ENCODE data around the gene GDPD5. TPM values are rescaled to one million over a fixed set of nuclear protein-coding genes. Genes with fewer than 3 reads are reported as not detected.

Gene GDPD5
- total and polyA plus RNA-seq, 10 of the 15 experiments (the other 5 are each of a cell fraction or from before 2014, with no cell fraction given): 0.10 to 30.0 (median 6.7) TPM

DNA sequence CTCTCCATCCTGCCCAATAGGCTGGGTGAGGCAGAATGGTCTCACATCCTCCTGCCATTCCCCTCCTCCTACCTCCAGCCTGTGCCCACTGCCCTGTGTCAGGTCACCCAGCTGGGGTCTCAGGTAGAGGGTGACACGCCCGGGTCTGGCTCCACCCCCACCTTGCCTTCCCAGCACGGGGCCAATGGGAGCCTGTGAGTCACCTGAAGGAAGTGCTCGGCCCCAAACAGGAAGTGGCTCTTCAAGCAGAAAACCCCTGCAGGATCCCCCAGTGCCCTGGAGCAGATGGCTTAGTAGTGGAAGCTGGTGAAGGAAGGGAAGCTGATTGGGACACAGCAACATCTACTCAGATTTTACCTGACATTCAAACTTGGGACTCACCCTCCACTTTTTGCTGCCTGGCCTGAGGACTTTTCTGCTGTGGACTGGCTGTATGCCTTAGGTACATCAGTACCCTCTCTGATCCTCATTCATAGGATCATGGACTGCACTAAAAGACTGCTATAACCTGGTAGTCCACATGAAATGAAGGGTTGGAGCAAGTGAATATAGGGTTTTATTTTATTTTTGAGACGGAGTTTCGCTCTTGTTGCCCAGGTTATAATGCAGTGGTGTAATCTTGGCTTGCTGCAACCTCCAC lies 33.4 kb downstream of the GDPD5 start (continued):
- TF ChIP-seq, protein P1, sequence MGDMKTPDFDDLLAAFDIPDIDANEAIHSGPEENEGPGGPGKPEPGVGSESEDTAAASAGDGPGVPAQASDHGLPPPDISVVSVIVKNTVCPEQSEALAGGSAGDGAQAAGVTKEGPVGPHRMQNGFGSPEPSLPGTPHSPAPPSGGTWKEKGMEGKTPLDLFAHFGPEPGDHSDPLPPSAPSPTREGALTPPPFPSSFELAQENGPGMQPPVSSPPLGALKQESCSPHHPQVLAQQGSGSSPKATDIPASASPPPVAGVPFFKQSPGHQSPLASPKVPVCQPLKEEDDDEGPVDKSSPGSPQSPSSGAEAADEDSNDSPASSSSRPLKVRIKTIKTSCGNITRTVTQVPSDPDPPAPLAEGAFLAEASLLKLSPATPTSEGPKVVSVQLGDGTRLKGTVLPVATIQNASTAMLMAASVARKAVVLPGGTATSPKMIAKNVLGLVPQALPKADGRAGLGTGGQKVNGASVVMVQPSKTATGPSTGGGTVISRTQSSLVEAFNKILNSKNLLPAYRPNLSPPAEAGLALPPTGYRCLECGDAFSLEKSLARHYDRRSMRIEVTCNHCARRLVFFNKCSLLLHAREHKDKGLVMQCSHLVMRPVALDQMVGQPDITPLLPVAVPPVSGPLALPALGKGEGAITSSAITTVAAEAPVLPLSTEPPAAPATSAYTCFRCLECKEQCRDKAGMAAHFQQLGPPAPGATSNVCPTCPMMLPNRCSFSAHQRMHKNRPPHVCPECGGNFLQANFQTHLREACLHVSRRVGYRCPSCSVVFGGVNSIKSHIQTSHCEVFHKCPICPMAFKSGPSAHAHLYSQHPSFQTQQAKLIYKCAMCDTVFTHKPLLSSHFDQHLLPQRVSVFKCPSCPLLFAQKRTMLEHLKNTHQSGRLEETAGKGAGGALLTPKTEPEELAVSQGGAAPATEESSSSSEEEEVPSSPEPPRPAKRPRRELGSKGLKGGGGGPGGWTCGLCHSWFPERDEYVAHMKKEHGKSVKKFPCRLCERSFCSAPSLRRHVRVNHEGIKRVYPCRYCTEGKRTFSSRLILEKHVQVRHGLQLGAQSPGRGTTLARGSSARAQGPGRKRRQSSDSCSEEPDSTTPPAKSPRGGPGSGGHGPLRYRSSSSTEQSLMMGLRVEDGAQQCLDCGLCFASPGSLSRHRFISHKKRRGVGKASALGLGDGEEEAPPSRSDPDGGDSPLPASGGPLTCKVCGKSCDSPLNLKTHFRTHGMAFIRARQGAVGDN (IDR thresholded peaks at IDR 0.05): peak; percentile 67
- no peak for TF ChIP-seq NR2F1 (conservative IDR thresholded peaks at IDR 0.05)
- TF ChIP-seq MTA3 (IDR thresholded peaks at IDR 0.05; ENCODE audit: borderline replicate concordance, low read length): no peak
- no peak for TF ChIP-seq SUPT20H (IDR thresholded peaks at IDR 0.05; ENCODE audit: borderline replicate concordance, control insufficient read depth, low read depth, low read length)
- TF ChIP-seq SPI1 (IDR thresholded peaks at IDR 0.05; ENCODE audit: borderline replicate concordance, insufficient read depth, low read depth, low read length): peak; percentile 84
- peak; percentile 23; the same call in 1 of the 2 replicates for TF ChIP-seq POLR2A (IDR thresholded peaks at IDR 0.05; ENCODE audit: low read depth, low read length)
- TF ChIP-seq, protein P2, sequence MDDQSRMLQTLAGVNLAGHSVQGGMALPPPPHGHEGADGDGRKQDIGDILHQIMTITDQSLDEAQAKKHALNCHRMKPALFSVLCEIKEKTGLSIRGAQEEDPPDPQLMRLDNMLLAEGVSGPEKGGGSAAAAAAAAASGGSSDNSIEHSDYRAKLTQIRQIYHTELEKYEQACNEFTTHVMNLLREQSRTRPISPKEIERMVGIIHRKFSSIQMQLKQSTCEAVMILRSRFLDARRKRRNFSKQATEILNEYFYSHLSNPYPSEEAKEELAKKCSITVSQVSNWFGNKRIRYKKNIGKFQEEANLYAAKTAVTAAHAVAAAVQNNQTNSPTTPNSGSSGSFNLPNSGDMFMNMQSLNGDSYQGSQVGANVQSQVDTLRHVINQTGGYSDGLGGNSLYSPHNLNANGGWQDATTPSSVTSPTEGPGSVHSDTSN (IDR thresholded peaks at IDR 0.05; ENCODE audit: insufficient replicate concordance, low read depth, low read length): no peak
- TF ChIP-seq RAD51 (IDR thresholded peaks at IDR 0.05): no peak
- TF ChIP-seq, protein P3, sequence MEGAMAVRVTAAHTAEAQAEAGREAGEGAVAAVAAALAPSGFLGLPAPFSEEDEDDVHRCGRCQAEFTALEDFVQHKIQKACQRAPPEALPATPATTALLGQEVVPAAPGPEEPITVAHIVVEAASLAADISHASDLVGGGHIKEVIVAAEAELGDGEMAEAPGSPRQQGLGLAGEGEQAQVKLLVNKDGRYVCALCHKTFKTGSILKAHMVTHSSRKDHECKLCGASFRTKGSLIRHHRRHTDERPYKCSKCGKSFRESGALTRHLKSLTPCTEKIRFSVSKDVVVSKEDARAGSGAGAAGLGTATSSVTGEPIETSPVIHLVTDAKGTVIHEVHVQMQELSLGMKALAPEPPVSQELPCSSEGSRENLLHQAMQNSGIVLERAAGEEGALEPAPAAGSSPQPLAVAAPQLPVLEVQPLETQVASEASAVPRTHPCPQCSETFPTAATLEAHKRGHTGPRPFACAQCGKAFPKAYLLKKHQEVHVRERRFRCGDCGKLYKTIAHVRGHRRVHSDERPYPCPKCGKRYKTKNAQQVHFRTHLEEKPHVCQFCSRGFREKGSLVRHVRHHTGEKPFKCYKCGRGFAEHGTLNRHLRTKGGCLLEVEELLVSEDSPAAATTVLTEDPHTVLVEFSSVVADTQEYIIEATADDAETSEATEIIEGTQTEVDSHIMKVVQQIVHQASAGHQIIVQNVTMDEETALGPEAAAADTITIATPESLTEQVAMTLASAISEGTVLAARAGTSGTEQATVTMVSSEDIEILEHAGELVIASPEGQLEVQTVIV (IDR thresholded peaks at IDR 0.05; ENCODE audit: borderline replicate concordance, partially characterized antibody): no peak
- TF ChIP-seq ZNF217 (IDR thresholded peaks at IDR 0.05): no peak
- TF ChIP-seq MYC (IDR thresholded peaks at IDR 0.05; ENCODE audit: insufficient read depth, insufficient read length, insufficient replicate concordance, low read length, severe bottlenecking): no peak
- 0 out of 2 replicates have a peak, but pooled peaks have one; percentile 51 for TF ChIP-seq IKZF1 (conservative IDR thresholded peaks at IDR 0.05)
- TF ChIP-seq MYB (IDR thresholded peaks at IDR 0.05; ENCODE audit: borderline replicate concordance, low read depth, low read length): no peak
- TF ChIP-seq DPF2 (IDR thresholded peaks at IDR 0.05): 0 out of 2 replicates have a peak, but pooled peaks have one; percentile 15
- TF ChIP-seq CBX5 (IDR thresholded peaks at IDR 0.05; ENCODE audit: low read depth): no peak
- TF ChIP-seq, protein P4, sequence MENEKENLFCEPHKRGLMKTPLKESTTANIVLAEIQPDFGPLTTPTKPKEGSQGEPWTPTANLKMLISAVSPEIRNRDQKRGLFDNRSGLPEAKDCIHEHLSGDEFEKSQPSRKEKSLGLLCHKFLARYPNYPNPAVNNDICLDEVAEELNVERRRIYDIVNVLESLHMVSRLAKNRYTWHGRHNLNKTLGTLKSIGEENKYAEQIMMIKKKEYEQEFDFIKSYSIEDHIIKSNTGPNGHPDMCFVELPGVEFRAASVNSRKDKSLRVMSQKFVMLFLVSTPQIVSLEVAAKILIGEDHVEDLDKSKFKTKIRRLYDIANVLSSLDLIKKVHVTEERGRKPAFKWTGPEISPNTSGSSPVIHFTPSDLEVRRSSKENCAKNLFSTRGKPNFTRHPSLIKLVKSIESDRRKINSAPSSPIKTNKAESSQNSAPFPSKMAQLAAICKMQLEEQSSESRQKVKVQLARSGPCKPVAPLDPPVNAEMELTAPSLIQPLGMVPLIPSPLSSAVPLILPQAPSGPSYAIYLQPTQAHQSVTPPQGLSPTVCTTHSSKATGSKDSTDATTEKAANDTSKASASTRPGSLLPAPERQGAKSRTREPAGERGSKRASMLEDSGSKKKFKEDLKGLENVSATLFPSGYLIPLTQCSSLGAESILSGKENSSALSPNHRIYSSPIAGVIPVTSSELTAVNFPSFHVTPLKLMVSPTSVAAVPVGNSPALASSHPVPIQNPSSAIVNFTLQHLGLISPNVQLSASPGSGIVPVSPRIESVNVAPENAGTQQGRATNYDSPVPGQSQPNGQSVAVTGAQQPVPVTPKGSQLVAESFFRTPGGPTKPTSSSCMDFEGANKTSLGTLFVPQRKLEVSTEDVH (IDR thresholded peaks at IDR 0.05; ENCODE audit: low read depth, partially characterized antibody): no peak
- TF ChIP-seq GABPA (IDR thresholded peaks at IDR 0.05; ENCODE audit: low read depth): peak; percentile 78
- no peak for TF ChIP-seq CHD1 (IDR thresholded peaks at IDR 0.05; ENCODE audit: low read depth, low read length)
